HG03196 (cell line): Measurements from ENCODE around the gene TUBGCP5.
"Not testable (repeated sequence)": the region's sequence is repeated elsewhere in the genome, so short reads cannot be mapped to it uniquely, and the experiment has no call there.

Experiments
- ATAC-seq: cut with Tn5 transposase; IDR thresholded peaks from one replicate; pipeline ENCODE4 v1.9.1; 2021; ENCODE audit not compliant: unreplicated experiment

Gene TUBGCP5

DNA sequence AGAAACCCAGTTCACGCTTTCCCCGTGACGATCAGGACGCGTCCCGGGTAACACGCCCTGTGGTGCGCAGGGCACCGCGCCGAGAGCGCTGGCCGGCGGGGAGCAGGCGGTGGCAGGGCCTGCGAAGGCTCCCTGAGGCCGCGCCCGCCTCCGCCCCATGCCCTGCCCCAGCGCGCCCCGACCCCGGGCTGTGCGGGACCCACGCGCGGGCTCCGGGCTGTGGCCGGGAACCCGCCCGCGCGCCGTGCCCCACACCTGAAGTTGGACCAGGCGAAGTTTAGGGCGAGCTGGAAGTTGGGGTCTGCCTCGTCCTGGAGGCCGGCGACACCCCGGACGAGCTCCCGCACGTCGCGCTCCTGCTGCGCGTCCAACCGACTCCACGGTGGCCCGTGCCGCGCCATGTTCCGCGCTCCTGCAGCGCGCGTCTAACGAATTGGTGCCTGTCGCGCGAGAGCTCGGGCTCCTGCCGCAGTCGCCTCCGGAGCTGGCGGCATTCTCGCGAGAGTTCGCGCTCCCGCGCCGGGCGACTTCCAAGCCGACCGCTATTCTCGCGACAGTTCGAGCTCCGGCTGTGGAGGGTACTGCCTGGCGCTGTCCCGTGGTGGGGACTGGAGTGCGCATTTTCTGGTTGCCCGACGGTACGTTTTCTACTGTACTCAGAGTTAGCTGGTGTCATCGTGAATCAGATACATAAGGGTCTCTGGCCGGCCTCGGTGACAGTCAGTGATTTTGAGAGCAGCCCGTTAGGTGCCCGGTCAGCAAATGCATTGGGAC lies at the start of gene TUBGCP5:
TUBGCP5 (minus strand) TSS at position 427 of the 774 bp plus-strand sequence; CDS start at position 401, 26 bp downstream.
- peak; percentile 94 for ATAC-seq

DNA sequence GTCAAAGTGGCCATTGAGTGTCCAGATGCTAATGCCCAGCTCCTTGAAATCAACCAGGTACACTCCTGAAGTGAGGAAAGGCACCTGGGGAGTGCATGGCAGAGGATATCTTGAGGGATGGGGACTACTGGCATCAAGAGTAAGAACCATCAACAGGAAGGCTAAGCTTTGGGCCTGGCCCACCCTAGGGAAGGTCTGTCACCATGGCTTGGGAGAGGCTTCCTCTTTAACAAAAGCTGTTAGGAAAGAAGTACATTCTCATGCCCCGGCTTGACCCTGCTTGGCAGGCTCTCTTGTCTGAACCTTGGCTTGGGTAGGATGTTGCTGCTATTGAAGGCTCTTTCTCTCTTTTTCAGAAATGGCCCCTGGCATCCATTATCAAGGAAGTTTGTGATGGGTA lies 43.7 kb upstream of the TUBGCP5 start:
- ATAC-seq = no peak

DNA sequence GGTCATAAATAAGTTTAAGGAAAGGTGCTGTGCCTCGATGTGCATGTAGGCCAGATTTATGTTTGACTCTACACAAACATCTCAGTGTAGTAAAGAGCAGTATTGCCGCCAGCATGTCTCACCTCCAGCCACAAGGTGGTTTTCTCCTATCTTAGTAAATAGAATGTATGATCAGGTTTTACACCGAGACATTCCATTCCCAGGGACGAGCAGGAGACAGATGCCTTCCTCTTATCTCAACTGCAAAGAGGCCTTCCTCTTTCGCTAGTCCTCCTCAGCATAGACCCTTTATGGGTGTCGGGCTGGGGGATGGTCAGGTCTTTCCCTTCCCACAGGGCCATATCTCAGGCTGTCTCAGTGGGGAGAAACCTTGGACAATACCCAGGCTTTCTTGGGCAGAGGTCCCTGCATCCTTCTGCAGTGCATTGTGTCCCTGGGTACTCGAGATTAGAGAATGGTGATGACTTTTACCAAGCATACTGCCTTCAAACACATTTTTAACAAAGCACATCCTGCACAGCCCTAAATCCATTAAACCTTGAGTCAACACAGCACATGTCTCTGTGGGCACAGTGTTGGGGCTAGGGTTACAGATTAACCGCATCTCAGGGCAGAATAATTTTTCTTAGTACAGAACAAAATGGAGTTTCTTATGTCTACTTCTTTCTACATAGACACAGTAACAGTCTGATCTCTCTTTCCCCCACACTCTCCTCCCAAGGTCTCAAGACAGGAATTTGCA lies 42.8 kb upstream of the TUBGCP5 start:
- ATAC-seq = not testable (repeated sequence)

DNA sequence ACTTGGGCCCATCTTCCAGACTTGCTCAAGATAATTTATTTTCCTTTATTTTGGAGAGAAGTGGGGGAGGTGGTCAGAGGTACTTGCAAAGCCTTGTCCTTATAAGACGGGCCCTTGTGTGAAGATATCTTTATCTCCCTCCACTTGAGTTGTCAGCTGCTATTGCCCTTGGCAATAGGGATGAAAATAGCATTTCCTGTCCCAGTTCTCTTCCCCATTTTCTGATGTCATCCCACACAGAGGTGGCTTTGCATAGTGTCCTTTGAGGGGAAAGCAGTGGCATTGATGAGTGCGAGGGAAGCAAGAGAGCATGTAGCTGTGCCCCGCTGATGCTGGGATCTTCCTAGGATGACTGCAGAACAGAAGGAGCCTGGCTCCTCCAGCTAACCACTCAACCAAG lies 41.9 kb upstream of the TUBGCP5 start:
- ATAC-seq = no peak

DNA sequence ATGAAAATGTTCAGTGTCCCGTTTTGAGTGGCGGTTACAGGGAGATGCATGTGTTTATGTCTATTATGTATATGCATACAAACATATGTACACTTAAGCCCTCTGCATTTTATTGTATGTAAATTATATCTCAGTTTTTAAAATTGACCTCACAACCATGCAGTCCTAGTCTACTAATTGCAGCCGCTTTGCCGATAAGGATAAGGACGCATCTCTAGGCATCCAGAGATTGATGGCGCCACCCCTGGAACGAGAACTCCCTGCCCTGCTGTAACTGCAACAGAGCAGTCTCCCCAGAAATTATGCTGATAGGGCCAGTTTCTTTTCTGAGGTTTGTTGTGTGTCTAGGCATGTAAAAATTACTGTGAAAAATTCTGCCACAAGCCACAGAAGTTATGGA lies 40.4 kb upstream of the TUBGCP5 start:
- no peak for ATAC-seq

DNA sequence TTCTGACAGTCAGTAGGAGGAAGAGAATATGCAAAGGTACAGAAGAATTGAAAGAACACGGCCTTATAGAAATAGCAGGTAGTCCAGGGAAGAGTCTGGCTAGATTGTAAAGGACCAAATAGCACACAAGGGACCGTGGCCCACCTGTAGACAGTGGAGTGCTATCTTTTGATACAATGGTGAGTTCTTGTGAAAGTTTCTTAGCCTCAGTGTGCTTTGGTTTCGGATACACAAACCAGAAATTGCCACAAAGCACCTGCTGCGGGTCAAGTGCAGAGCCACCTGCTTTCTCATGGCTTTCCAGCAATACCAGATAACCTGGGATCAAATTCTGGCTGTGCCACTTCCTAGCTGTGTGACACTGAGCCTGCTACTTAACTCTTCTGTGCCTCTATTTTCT lies 36.6 kb upstream of the TUBGCP5 start:
- ATAC-seq = no peak

DNA sequence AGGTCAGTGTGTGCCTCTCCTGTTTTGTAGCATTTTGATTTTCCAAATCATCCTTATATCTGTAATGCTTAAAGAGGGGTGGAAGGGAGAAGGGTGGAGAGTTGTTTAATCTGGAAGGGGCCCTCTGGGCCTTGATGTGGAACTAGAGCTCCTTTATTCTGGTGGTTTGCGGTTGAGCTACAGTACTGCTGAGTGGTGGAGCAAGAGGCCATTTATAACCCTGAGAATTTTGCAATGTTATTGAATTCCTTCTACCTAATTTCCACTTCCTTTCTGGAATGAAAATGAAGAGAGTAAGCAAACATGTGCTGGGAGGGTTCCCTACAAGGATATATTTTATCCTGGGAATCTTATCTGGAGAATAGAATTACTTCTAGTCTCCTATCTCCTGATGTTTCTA lies 35.3 kb upstream of the TUBGCP5 start:
- ATAC-seq = no peak

DNA sequence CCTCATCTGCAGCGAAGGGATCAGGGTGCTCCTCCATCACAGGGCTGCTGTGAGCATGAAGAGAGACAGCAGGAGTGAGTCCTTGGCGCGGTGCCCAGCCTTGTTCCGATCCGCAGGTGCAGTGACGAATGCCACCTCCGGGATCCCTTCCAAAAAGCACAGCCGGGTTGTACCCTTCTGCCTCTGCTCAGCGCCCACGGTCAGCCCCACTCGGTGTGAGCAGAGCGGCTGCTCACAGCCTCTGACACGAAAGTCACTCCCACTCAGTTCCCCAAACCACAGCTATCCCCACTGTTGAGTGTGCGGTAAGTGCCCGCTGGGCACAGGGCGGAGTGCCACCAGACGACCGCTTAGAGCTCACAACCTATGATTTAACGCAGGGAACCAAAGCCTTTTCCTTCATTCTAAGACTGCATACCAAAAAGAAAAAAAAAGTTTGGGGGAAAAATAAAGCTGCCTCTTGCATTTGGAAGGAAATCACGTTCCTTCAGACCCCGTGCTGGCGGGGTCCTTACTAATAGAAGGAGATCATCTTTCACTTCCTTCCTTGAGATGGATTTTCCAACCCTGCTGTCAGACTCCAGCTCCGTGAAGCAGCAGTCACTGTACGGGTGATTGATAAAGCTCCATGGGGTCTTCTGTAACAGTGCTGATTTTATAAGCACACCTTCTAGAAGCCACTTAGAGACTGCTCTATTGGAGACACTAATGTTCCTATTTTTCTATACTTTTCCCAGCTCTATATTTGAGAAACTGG lies 34.7 kb upstream of the TUBGCP5 start:
- no peak for ATAC-seq

DNA sequence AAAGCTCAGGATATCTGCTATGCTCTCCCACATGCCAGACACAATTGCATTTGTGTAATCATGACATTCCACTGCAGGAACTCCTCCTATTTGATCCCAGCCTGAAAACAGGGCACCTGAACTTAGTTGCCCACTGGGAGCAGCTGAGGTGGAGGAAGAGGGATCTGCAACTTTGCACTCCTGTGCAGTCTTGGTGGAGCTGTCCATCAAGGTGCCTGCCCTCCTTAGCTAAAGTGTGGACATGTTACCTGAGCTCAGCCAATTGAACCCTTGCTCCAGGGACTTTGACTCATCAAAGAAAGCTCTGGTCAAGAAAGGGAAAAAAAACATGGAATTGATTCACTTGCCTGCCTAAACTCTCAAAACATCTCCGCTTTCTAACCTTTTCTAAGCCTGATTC lies 33.3 kb upstream of the TUBGCP5 start:
- ATAC-seq = no peak

DNA sequence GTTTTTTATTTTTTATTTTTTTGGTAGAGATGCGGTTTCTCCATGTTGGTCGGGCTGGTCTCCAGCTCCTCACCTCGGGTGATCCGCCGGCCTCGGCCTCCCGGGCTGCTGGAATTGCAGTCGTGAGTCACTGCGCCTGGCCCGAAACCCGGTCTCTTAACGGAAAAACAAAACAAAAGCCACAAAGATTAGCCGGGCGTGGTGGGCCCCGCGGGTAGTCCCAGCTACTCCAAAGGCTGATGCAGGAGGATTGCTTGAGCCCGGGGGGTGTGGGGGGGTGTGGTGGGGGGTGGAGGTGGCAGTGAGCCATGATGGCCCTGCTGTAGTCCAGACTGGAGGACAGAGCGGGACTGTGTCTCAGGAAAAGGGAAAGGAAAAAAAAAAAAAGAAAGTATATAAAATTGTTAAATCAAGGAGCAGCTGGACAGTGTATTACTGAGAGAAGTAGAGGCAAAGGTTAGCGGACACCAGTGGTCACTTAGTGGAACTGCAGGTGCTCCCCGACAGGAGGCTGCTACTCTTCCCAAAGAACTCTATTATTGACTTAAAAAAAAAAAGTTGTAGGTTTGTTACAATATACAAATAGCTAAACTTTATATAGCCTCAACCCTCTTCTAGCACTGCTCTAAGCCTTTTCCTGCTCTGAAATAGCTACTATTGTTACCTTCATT lies 30.3 kb upstream of the TUBGCP5 start:
- no peak for ATAC-seq

DNA sequence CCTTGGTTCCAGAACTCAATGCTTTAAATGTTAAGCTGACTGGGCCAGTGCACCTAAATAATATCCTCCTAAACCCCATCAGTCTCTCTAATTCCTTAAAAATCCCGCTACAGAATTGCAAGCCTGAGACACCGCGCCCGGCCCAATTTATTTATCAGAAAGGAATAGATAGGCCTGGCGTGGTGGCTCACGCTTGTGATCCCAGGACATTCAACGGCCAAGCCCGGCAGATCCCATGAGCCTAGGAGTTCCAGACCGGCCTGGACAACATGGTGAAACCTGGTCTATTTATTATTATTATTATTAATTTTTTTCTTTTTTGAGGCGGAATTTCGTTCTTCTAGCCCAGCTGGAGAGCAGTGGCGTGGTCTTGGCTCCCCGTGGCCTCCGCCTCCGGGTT lies 28.0 kb upstream of the TUBGCP5 start:
- ATAC-seq = no peak

DNA sequence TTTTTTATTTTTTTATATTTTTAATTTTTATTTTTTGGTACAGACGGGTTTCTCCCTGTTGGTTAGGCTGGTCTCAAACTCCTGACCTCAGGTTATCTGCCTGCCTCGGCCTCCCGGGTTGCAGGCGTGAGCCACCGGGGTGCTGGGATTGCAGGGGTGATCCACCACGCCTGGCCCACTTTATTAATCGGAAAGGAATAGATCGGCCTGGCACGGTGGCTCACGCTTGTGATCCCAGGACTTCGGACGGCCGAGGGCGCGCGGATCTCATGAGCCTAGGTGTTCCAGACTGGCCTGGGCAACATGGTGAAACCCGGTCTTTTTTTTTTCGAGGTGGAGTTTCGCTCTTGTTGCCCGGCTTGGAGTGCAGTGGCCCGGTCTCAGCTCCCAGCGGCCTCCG lies 26.5 kb upstream of the TUBGCP5 start:
- ATAC-seq = no peak

DNA sequence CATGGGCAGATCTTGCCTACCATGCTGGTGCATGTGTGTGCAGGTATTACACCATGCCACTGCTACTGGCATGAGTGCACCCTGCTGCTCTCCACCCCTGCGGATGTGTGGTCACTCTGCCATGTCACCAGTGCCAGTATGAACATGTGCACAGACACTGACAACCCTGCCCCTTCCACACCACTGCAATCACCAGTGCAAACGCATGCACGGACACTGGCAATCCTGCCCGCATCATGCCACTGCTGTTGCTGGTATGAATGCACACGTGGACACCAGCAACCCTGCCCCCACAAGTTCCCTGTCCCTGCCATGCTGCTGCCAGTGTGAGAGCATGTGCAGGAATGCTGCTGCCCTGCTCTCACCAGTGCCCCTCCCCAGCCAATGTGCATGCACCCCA lies 24.8 kb upstream of the TUBGCP5 start:
- no peak for ATAC-seq

DNA sequence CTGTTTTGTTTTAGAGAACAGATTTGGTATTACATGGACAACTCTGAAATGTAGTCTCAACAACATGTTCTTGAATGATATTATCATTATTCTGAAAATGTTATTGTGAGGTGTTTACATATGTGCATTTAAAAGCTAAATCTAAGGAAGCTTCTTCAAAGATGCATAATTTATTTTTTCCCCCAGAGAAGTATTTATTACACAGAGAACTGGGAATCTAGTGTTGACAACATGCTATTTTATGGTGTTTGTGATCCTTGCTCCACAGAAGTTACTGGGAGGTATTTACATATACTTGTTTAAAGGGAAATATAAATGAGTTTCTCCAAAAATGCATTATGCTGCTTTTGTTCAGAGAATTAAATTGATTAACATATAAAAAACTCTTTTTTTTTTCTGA lies 18.3 kb upstream of the TUBGCP5 start:
- no peak for ATAC-seq

DNA sequence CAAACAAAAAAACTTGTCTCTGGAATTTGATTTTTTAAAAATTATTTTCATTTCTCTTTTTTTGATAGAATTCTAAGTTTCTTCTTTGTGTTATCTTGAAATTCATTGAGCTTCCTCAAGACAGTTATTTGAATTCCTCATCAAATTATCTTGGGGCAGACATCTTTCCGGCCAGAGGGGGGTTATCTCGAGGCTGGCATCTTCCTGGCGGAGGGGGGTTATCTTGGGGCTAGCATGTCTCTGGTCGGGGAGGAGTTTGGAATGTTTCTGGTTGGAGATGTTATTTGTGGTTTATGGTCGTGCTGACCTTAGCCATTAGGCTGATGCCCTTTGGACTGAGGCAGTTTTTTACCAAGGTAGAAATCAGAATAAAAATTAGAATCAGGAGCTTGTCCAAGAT lies 15.9 kb upstream of the TUBGCP5 start:
- ATAC-seq = no peak

DNA sequence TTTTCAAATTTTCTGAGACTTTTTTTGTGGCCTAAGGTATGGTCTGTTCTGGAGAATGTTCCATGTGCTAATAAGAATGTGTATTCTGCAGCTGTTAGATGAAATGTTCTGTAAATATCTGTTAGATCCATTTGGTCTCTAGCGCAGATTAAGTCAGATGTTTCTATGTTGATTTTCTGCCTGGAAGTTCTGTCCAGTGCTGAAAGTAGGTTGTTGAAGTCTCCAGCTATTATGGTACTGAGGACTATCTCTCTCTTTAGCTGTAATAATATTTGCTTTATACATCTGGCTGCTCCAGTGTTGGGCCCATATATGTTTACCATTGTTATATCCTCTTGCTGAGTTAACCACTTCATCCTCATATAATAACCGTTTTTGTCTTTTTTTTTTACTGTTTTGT lies 13.2 kb upstream of the TUBGCP5 start:
- no peak for ATAC-seq

DNA sequence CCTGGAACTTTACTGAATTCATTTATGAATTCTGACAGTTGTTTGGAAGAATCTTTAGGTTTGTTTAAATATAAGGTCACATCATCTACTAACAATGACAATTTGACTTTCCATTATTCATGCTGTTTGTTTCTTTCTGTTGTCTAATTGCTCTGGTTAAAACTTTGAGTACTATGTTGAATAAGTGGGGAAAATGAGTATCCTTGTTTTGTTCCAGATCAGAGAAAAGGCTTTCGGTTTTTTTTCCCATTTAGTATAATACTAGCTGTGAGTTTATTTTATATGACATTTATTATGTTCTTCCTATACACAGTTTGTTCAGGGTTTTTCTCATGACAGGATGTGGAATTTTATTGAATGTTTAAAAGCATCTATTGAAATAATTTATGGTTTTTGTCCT lies 11.3 kb upstream of the TUBGCP5 start:
- no peak for ATAC-seq

DNA sequence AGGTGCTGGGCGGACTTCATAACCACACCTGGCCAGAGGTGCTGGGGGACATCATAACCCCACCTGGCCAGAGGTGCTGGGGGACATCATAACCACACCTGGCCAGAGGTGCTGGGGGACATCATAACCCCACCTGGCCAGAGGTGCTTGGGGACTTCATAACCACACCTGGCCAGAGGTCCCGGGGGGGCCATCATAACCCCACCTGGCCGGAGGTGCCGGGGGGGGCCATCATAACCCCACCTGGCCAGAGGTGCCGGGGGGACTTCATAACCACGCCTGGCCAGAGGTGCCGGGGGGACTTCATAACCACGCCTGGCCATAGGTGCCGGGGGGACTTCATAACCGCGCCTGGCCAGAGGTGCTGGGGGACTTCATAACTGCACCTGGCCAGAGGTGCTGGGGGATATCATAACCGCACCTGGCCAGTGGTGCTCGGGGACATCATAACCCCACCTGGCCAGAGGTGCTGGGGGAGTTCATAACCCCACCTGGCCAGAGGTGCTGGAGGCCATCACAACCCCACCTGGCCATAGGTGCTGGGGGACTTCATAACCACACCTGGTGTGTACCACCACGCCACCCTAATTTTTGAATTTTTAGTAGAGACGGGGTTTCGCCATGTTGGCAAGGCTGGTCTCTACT lies 10.7 kb upstream of the TUBGCP5 start:
- ATAC-seq = no peak

DNA sequence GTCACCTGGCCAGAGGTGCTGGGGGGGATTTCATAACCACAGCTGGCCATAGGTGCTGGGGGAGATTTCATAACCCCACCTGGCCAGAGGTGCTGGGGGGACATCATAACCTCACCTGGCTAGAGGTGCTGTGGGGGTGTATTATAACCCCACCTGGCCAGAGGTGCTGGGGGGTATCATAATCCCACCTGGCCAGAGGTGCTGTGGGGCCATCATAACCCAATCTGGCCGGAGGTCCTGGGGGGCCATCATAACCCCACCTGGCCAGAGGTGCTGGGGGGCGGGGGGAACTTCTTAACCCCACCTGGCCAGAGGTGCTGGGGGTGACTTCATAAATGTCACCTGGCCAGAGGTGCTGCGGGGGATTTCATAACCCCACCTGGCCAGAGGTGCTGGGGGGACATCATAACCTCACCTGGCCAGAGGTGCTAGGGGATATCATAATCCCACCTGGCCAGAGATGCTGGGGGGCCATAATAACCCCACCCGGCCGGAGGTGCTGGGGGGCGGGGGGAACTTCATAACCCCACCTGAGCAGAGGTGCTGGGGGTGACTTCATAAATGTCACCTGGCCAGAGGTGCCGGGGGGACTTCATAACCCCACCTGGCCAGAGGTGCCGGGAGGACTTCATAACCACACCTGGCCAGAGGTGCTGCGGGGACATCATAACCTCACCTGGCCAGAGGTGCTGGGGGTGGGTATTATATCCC lies 9.4 kb upstream of the TUBGCP5 start:
- not testable (repeated sequence) for ATAC-seq

DNA sequence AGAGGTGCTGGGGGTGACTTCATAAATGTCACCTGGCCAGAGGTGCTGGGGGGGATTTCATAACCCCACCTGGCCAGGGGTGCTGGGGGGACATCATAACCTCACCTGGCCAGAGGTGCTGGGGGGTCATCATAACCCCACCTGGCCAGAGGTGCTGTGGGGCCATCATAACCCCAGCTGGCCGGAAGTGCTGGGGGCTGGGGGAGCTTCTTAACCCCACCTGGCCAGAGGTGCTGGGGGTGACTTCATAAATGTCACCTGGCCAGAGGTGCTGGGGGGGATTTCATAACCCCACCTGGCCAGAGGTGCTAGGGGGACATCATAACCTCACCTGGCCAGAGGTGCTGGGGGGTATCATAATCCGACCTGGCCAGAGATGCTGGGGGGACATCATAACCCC lies 4.6 kb upstream of the TUBGCP5 start:
- ATAC-seq = not testable (repeated sequence)
